C4-2B (cell line): ENCODE data around the gene LYST.

Experiments
- CTCF ChIP-seq: fragments of 450-650 bp; conservative IDR thresholded peaks from 2 replicates; pipeline ENCODE4 v1.5.1; 2017; ENCODE audit warnings: mild to moderate bottlenecking
- ZFX ChIP-seq: fragments of 450-650 bp; IDR thresholded peaks from 2 replicates; pipeline ENCODE4 v1.6.1; 2017

GRCh38 chr1:235864469-235864868 is 2.2 kb downstream of the LYST start:
- TF ChIP-seq CTCF (no peak), ZFX (no peak)
